ENCODE data around the gene DNAJC6. TPM values are rescaled to one million over a fixed set of nuclear protein-coding genes. Genes with fewer than 3 reads are reported as not detected.
"Not testable (repeated sequence)": the region's sequence is repeated elsewhere in the genome, so short reads cannot be mapped to it uniquely, and the experiment has no call there.

Gene DNAJC6
- total RNA-seq, result 0.20 TPM

DNA sequence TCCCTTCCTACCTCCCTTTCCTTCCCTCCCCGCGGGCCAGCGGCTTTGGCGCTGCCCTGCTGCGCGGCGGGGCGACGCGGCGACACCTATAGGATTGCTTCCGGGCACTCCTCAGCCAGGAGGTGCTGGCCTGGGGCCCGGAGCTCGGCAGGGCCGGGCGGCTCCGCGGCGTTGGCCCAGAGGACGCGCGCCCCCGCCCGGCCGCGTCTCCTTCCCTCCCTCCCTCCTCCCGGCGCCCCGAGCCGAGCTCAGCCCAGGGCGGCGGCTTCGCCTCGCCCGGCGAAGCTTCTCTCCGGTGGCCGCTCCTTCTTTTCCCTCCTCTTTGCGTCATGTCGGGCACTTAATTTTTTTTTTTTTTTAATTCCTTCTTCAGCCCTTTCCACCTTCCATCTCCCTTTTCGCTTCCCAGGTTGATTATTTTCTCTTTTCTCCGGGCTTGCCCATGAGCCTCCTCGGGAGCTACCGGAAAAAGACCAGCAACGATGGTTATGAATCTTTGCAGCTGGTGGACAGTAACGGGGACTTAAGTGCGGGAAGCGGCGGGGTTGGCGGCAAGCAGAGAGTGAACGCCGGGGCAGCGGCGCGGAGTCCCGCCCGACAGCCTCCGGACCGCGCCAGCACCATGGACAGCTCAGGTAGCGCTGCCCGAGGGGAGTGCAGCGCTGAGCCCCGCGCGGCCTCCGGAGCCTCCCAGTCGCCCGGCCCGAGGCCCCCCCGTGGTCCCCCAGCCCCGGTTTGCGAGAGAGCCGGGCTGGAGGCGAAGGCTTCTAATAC, at the start of gene DNAJC6:
DNAJC6 (plus strand) TSS at position 240 of the 774 bp plus-strand sequence; CDS start at position 443, 203 bp downstream.
- ATAC-seq, result peak; percentile 93

- ATAC-seq, result no peak
These were observed 49.5 kb upstream of the DNAJC6 start for GRCh38 chr1:65259816-65260215.

GRCh38 chr1:65260851-65261473, 48.4 kb upstream of the DNAJC6 start:
- peak; percentile 75 for ATAC-seq

GRCh38 chr1:65263286-65263685, 46.1 kb upstream of the DNAJC6 start:
- ATAC-seq, result no peak

- ATAC-seq, result no peak
These were observed 45.0 kb upstream of the DNAJC6 start for GRCh38 chr1:65264197-65264929.

GRCh38 chr1:65265296-65265650, 44.1 kb upstream of the DNAJC6 start:
- no peak for ATAC-seq

- ATAC-seq, result peak; percentile 63
These were observed 43.5 kb upstream of the DNAJC6 start for GRCh38 chr1:65265651-65266351.

DNA sequence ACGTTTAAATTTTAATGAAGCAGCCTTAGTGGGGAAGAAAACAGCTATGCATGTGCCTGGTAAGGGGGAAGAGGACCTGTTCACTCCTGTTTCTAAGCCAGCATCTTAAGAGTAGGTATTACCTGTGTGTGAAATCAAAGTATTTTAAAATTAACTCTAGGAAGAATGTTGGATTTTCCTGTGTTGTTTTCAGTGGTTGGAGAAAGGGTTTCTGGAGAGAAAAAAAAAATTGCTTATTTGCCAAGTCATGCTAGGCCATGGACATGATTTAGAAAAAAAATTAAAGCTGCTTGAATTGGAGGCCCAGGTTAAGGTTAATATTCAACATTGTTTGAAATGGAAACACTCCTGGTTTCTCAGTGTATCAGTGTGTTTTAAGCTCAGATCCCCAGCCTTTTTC, 42.9 kb upstream of the DNAJC6 start:
- ATAC-seq, result no peak

DNA sequence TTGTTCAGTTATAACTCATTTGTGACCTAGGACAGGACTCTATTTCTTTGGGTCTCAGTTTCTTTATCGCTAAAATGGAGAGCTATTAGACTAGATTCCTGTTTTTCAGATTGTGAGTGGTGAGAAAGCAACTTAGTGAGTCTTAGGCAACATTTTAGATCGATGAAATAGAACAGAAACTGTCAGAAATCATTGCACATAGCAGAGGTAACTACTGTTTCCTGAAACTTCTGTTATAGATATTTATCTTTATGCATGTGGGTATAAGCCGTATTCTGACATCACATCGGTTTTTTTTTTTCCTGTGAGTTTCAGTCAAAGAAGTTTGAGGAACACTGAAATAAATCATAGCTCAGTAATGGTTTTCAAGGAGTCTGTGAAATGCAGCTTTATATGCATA, 42.1 kb upstream of the DNAJC6 start:
- ATAC-seq, result no peak

GRCh38 chr1:65267683-65268082, 41.7 kb upstream of the DNAJC6 start:
- ATAC-seq, result no peak

GRCh38 chr1:65269612-65270011, 39.7 kb upstream of the DNAJC6 start:
- no peak for ATAC-seq

DNA sequence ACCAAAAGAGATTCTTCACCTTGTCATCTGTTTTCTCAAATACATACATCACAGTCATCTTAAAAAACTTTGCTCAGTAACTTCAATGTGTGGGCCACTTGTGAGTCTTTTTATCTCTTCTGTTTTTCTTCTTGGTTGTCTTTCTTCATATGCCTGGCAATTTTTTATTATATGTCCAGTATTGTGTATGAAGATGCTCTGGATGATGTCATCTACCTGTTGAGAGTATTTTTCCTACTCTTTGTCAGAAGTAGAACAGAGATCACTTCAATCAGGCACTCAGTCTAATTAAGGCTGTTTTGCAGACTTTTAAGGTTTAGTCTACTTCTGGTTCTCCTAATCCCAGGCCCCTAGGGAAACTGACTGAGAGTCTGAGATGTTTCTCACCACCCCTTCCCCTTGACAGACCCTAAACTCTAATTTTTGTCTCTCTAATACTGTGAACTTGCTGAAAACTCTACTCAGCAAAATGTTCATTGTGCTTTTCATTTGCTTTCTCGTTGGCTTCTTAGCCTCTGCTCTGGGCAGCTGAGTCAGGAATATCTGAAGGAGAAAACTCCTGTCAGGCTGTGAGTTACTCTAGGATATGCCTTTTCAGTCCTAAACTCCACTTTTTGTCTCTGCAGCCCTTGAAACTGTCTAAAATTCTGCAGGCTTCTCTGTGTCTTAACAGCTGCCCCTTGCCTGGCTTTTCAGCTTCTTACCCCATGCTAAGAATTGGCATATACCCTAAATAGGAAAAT, 33.0 kb upstream of the DNAJC6 start:
- no peak for ATAC-seq

- ATAC-seq, result no peak
These were observed 31.6 kb upstream of the DNAJC6 start for GRCh38 chr1:65277605-65278347.

- ATAC-seq, result no peak
These were observed 30.8 kb upstream of the DNAJC6 start for GRCh38 chr1:65278376-65279069.

DNA sequence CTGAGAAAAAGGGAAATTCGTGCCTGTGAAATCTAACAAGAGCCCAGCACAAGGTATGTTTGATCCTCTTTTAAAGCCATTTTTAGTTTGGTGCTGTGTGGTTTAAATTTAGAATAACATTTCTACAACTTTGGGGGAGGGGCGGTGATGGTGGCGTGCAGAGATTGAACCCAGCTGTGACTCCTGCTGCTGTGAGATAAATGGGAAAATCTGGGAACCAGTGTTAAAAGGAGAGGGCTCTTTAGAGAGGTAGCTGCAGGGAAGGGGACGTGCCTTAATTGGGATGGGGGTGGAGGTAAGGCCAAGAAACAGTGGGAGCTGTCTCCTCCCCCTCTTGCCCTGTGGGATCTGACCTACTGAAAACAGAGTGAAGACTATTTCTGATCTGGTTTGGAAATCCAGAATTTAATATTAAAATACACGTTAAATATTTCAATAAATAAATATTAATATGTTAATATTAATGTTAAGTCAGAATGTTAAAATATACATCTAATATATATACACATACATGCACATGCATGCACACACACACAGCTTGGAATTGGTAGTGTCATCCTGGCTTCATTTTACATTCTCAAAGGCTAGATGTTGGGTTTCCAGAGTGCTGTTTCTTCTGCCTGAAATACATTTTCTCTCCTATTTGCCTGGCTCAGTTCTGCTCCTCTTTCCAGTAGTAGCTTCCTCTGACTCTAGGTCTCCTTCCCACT, 30.1 kb upstream of the DNAJC6 start:
- no peak for ATAC-seq

GRCh38 chr1:65281846-65282245, 27.5 kb upstream of the DNAJC6 start:
- no peak for ATAC-seq

GRCh38 chr1:65284229-65284628, 25.1 kb upstream of the DNAJC6 start:
- ATAC-seq, result no peak

- no peak for ATAC-seq
These were observed 19.9 kb upstream of the DNAJC6 start for GRCh38 chr1:65289449-65289848.

- not testable (repeated sequence) for ATAC-seq
These were observed 17.5 kb upstream of the DNAJC6 start for GRCh38 chr1:65291818-65292217.
